GM21526 (cell line): ENCODE results near the gene PCYT1A.
"Not testable (repeated sequence)": the region's sequence is repeated elsewhere in the genome, so short reads cannot be mapped to it uniquely, and the experiment has no call there.

ENCODE experiments used
- ATAC-seq: cut with Tn5 transposase; IDR thresholded peaks from one replicate; pipeline ENCODE4 v1.9.1; 2021; ENCODE audit warnings: moderate library complexity; ENCODE audit not compliant: unreplicated experiment, low FRiP score

PCYT1A gene

DNA sequence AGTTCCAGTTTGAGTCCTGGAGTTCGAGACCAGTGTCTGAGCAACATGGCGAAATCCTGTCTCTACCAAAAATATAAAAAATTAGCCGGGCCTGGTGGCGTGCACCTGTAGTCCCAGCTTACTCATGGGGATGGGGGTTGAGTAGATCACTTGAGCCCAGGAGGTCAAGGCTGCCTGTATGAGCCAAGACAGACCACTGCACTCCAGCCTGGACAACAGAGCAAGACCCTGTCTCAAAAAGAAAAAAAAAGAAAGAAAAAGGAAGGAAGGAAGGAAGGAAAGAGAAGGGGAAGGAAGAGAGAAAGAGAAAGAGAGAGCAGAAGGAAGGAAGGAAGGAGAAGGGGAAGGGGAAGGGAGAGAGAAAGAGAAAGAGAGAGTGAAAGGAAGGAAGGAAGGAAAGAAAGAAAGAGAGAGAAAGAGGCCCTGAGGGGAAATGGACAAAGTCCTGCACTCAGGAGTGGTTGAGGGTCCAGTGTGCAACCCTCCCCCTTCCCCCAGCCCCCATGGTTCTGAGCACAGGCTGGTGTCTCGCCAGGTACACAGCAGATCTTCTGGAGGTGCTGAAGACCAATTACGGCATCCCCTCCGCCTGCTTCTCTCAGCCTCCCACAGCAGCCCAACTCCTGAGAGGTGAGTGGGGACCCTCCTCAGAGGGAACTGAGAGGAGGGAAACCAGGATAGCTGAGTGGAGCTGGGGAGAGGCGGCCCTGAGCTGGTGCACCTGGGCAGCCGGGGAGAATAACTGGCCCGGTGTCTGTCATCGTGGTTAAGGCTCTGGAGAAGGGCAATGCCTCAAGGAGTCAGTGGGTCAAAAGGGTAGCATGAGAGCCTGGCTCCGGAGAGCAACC, 70.0 kb downstream of the PCYT1A start:
- ATAC-seq: no peak

DNA sequence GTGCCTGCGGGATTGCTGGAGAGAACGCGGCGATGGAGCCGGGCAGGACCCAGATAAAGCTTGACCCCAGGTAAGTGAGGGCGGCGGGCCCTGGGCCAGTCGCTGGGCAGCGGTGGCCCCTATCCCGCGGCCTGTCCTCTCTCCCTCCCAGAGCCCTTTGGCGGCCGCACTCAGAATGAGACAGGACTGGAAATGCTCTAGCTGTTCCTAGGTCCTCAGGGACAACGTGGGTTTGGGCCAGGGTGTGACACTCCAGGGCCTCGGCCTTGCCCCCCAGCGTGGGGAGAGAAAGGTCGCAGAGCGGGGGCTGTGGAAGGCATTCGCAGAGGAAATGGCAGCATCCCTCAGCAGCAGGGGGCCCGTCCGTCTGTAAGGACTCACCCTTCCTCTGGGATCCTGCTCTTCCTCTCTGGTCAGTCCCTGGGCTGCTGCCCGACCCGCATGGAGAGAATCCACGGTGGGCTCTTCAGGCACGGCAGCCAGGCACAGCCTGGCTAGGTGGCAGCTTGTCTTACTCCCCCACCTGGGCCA, 70.8 kb downstream of the PCYT1A start:
- no peak for ATAC-seq

DNA sequence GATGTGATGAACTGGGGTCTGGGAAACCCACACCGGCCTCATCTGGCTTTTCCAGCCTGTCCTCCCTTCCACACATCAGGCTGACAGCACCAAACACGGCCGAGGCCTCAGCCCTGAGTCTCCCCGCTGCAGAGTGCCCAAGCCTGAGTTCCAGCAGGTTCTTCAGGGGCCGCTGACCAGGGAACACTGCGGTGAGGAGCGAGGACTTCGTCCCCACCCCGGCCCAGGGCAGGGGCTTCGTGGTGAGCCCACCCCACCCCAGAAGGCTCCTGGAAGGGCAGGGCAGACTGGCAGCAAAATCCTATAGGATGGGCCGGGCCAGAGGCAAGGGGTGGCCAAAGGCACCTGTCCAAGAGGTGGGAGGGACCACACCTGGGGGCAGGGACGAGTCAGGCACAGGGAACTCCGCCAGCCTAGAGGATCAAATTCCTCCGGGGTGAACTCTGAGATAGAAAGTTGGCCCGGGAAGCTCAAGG, 71.4 kb downstream of the PCYT1A start, which contains the start of gene SLC51A:
SLC51A (plus strand) TSS at position 446 of the 476 bp plus-strand sequence. CDS start 179 bp downstream, outside the sequence.
- ATAC-seq: no peak

DNA sequence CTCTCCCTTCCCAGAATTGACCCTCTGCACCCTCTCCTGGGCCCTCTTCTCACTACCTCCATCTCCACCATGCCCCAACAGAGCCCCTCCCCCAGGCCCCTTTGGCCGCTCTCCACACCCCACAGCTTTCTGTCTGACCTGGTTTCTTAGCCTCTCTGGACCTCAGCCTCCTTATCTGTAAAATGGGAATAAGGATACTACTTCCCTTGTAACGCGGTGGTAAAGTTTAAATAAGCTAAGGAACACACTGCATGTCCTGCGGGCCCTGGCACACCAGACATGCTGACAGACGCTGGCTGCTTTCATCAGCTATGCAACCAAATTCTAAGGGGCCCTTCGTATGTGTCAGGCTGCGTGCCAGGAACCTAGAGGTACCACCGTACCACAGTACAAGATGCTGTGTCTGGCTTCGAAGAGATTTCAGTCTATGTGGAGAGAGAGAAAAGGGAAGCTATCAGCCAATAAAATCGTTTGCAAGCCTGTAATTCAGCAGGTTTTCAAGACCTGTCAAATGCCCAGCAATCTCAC, 72.0 kb downstream of the PCYT1A start:
- ATAC-seq: no peak

DNA sequence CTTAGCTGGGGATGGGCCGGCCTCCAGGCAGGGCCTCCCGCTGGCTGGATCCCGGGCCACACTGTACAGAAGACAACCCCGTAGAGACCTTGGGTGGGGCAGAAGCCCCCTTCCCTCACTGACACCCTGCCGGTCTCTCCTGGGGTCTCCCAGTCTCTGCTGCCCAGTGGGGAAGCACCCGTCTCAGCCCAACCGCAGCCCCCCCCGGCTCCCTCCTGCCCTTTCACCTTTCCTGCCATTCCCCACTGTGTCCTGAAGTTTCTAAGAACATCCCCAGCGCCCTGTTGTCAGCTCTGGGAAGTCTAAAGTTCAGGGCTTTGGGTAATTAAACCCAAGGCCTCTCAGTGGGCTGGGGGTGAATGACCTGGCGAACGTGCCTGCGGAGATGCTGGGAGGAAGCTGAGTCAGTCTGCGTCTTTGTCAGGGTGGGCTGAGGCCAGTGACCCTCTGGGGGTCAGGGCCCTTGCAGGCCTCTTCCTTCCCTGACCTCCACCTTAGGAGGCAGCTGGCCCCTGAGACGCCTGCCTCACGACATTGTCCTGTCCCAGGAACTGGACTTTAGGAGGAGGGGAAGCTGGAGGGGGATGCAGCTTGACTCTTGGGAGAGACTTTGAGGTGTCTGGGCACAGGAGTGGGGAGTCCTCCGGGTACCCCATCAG, 72.6 kb downstream of the PCYT1A start:
- ATAC-seq: no peak

DNA sequence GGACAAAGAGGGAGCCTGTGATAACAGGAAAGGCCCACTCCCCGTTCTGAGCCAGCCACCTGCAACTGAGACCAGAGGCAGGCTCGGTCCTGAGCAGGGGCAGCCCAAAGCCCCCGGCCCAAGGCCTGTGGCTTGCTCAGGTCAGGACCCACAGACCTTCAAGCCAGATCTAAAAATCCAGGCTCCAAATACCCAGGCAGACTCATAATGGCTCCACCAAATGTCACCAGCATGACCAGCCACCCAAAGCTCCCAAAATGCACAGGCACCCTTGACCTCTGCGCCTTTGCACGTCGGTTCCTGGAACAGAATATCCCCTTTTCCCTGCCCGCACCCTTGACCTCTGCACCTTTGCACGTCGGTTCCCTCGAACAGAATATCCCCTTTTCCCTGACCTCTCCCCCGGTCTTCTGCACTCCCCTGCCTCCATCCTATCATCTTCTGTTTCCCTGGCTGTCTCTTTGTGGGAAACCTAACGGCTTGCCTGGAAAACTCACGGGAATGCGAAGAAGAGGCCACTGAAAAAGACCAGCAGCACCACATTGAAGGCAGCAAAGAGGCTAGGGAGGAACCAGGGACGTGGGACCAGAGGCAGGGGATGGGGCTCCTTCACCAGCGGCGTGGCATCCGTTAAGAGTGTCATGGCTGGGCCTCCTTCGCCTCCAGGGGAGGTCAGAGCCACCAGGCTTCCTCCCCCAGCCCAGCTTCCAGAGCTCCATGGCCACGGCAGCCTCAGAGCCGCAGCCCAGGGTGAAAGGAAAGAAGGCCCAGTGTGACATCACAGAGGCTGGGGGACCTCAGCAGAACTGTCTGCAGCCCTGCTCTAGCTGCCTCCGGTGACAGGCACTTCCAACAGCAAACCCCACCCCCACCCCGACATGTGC, 76.6 kb downstream of the PCYT1A start, which contains the start of gene ZDHHC19:
ZDHHC19 (minus strand) TSS at position 728 of the 884 bp plus-strand sequence; CDS start at position 643, 85 bp downstream.
- ATAC-seq: no peak

DNA sequence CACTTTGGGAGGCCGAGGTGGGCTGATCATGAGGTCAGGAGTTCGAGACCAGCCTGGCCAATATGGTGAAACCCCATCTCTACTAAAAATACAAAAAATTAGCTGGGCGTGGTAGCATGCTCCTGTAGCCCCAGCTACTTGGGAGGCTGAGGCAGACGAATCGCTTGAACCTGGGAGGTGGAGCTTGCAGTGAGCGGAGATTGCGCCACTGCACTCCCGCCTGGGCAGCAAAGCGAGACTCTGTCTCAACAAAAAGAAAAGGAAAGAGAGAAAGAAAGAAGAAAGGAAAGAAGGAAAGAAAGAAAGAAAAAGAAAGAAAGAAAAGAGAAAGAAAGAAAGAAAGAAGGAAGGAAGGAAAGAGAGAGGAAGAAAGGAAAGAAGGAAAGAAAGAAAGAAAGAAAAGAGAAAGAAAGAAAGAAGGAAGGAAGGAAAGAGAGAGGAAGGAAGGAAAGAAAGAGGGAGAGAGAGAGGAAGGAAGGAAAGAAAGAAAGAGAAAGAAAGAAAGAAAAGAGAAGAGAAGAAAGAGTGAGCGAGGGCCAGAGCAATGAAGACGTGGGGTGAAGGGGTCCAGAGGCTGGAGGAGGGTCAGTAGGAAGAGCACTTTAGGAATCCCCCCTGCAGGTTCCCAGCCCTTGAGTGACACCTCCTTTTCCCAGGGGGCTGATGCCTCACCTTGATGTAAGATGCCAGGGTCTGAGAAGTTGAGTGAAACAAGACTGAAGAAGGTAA, 77.4 kb downstream of the PCYT1A start:
- not testable (repeated sequence) for ATAC-seq

DNA sequence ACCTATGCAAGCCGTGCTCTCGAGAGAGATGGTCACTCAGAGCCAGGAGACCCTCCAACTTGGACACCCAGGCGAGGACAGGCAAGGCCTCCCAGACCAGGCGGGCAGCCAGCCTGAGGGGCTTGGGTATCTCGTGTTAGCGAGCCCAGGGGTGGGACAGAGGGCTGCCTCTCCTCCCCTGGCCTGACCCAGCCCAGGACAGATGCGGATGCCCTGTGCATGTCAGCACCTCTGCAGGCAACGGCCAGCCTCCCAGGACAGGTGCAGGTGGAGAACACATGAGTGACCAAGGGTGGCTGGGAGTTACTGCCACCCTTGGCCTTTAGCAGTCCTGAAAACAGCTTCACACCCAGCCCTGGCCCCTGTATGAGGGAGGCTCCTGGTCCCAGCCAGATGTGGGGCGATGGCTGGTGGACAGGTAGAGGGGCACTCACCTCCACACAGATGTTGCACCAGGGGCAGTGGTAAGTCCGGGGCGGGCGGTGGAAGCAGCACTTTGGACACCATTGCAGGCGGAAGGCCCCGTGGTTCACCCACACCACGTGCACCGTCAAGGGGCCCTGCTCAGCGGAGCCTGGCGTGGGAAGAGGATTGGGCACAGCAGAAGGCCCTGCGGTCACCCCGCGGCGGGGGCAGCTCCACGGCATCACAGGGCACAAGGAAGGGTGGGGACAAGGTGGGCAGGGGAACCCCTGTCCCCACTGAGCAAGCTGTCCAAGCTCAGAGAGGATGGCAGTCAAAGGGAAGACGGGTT, 78.4 kb downstream of the PCYT1A start:
- ATAC-seq: no peak

DNA sequence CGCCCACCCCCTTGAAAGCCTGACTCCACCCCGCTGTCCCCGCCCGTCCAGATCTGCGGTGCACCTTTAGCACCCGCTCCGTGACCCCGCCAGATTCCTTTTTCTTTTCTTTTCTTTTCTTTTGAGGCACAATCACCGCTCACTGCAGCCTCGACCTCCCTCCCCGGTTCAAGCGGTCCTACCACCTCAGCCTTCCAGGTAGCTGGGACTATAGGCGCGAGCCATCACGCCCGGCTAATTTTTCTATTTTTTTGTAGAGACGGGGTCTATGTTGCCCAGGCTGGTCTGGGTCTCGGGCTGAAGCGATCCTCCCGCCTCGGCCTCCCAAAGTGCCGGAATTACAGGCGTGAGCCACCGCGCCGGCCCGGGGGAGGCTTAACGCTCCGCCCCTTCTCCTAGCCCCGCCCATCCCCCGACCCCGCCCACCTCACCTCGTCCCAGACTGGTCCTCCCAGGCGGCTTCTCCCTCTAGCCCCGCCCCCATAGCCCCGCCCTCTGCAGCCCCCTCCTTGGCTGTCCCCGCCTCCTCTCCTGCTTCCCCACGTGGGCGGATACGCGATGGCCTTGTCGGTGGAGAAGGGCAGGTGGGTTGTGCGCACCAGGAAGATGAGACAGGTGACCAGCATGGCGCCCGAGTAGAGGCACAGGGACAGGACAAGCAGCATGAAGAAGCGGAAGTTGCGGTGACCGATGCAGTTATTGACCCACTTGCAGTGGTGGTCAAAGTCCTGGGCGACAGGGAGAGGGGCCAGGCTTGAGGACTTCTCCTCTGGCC, 79.5 kb downstream of the PCYT1A start:
- ATAC-seq: no peak

DNA sequence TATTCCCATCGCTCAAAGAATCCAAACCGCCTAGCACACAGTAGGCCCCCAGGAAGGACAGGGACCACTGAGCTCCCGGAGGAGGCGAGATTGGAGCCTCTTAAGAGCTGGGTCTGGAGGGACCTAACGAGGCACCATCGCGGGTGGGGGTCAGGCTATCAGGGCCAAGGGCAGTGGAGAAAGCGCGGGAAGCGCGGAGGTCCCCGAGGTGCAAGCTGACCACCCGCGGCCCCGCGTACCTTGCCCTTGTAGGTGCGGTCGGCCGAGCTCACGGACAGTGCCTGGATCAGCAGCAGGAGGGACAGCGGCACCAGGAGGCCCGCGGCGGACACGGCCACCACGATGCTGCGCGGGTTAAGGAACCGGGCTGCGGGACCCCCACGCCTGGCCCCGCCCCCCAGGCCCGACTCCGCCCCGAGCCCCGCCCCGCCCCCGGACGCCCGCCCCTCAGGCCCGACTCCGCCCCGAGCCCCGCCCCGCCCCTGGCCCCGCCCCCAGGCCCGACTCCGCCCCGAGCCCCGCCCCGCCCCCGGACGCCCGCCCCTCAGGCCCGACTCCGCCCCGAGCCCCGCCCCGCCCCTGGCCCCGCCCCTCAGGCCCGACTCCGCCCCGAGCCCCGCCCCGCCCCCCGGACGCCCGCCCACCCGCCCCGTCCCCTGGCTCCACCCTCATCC, 80.2 kb downstream of the PCYT1A start:
- ATAC-seq: no peak

DNA sequence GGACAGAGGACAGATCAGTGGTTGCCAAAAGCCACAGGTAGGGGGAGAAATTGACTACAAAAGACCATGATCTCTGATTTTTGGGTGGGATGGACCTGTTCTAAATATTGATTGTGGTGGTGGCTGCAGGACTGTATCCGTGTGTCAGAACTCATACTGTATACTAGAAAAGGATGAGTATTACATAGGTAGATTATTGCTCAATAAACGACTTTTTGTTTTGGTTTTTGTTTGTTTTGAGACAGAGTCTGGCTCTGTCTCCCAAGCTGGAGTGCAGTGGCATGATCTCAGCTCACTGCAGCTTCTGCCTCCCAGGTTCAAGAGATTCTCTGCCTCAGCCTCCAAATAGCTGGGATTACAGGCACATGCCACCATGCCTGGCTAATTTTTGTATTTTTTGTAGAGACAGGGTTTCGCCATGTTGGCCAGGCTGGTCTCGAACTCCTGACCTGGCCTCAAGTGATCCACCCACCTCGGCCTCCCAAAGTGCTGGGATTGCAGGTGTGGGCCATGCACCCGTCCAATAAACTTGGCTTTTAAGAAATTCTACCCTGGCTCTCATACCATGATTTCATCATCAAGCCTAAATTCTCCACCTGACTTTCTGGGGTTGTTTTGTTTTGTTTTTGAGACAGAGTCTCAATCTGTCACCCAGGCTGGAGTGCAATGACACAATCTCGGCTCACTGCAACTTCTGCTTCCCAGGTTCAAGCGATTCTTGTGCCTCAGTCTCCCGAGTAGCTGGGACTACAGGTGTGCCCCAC, 81.9 kb downstream of the PCYT1A start:
- not testable (repeated sequence) for ATAC-seq

DNA sequence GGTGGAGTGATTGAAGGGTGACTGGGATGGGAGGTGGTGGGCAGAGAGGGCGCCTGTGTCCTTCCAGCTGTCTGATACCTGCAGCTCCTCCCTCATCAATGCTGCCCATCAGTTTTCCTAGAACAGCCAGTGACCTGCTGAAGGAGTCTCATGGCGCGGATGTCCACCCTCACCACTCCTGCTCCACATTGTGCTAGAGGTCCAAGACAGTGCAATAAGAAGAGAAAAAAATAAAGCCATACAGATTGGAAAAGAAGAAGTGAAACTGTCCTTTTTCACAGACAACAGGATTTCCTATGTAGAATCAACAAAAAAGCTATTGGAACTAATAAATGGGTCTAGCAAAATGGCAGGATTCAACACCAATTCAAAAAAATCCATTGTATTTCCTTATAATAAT, 83.7 kb downstream of the PCYT1A start:
- ATAC-seq: no peak

DNA sequence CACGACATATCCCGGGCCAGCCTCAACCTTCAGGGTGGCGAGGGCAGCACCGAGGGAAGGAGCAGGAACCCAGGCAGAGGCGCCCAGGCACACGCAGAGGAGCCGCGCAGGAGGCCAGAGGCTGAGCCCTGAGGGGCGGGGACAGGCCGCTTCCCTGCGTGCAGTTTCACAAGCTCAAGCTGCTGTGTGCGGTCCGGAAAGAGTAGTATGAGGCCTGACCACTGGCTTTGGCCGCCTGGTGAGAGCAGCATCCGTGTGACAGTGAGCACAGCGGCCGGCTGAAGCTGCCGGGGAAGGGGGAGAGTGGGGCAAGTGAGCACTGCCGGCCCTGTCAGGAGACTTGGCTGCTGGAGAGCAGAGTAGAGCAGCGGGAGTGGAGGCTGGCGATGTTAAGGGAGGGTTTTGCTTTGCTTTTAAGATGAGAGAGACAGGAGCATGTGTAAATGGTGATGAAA, 85.0 kb downstream of the PCYT1A start:
- ATAC-seq: no peak

DNA sequence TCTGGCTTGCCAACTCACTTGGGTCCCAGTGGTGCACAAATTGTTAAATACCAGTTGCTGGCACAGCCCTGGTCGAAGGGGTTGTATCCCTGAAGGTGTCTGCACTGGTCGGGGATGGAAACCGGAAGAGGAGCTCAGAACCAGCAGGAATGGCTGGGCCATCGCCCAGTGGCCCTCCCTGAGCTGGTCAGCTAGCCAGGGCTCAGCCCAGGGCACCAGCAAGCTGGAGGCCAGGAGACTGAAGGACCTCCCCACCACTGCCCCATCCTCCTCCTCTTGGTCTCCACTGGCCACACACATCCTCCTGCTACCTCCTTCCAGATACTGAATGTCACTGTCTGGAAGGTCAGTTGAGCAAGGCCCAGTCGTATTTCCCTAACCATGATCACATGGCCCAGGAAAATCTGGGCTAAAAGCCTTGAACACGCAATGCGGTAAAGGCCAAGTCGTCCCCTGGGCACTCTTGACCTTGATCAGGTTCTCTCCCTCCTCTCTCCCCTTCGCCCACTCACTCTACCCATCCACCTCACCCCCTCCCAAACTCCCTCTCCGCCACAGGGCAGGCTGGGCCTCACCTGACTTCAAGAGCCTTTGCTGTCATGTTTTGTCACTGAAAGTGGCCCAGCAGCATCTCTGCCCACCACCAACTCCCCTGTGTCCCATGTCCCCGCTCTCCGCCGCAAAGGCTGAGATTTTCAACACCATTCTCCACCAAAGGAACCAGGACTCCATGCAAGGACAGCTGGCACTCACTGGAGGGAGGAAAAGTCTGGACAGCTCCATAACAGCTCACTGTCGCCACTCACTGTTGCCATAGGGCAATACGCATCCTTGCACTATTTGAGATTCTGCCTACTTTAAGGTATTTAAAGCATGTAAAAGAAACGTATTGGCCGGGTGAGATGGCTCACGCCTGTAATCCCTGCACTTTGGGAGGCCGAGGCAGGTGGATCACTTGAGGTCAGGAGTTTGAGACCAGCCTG, 88.5 kb downstream of the PCYT1A start:
- ATAC-seq: no peak

DNA sequence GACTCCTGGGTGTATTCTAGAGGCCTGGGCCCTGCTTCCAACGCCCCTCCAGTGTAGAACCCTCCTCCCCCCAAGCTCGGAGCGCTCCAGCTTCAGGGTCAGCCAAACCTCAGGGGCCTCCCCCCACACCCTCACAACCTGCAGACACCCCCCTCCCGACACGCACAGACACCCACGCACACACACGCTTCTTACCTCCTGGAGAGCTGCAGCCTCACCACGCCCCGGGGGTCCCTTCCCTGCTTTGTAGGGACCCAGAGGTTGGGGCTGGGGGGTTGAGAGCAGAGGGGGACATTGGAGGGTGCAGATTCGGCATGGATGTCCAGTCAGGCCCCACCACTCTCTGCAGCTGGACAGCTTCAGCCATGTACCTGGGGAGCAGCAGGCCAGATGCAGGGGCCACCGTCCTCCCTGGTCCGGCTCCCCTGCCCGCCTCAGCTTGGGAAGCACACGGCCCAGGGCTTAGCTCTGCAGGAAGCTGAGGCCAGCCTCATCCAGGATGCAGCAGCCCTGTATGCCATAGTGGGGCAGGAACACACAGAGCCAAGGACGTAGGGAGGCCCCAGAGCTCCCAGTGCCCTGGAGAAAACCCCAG, 89.3 kb downstream of the PCYT1A start:
- no peak for ATAC-seq
